GM18868 (cell line): ENCODE data around the gene CTIF.

ENCODE experiments used
- ATAC-seq: cut with Tn5 transposase; IDR thresholded peaks from one replicate; pipeline ENCODE4 v1.9.1; 2021; ENCODE audit warnings: mild to moderate bottlenecking, moderate library complexity; ENCODE audit not compliant: unreplicated experiment

CTIF gene

DNA sequence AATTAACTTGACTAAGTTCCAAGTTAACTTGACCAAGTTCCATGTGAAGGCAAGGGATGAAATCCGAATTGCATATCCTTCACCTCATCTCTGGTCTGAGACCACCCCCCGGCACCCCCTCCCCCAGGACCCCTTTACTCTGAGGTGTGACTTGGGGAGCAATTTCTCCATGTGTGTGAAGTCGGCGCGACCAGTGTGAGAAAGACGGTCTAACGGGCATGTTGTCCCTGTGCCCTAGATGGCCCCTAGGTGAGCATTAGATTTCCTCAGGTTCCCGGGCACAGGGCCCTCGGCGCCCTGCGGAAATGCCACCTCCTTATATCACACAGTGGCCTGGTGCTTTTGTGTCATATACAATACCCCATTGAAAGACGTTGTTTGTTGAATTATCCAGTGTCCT, 137.1 kb downstream of the CTIF start:
- ATAC-seq = no peak

- no peak for ATAC-seq
Observed at GRCh38 chr18:48676346-48676745, 137.5 kb downstream of the CTIF start.

DNA sequence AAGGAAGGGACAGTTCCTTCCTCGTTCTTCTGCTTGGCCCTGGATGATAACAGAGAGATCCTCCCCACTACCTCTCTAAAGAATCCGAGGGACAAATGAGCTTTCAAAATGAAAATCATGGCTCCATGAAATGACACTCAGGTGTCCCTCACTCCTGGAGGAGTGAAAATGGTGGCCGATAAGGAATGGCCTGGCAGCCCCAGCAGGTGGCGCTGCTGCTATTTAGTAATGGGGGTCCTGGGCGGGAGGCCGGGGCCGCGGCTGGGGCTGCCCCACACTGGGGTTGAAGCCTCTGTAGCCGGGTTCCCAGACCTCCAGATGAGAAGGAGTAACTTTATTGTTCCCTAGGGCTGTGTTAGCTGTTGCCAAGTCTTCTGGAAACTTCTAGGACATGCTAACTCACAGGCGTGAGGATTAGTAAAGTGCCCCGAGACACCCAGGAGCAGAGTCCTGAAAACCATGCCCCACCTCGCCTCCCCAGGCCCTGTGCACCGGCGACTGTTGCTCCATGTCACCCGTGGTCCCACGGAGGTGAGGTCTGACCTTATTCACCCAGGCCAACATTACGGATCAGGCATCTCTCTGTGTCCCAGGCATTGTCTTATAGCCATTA, 138.0 kb downstream of the CTIF start:
- peak; percentile 45 for ATAC-seq

DNA sequence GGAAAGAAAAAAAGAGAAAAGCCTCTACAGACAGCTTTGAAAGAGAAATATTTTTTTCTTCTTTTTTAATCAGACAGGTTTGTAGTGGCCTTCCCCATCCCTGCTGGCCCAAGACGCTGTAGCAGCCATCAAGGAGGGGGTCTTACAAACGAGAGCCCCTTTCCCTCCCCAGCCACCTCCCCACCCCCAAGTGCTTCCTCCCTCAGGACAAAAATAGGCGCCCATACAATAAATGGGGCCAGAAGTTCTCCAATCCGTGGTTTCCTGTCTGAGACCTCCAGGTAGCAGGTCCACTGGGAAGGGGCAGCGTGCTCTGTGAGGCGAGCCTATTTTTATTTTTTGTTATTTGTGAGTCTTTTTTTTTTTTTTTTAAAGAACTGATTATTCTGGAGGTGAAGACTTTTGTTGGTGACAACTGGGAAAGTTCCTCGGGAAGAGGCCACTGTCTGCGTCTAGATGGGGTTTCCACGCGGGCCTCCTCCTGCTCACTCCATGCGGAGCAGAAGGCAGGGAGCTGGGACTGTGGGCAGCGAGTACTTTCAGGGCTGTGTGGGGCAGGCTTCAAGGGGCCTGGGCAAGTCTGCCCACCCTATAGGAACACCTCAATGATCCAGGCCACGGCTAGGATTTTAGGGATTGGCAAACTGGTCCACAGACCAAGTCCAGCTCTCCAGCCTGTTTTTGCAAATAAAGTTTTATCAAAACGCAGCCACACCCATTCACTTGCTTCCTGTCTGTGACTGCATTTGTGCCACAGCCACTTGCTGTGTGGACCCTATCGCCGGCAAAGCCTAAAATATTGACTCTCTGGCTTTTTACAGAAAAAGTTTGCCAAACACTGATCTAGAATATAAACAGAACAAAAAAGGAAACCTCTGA, 139.6 kb downstream of the CTIF start:
- no peak for ATAC-seq

DNA sequence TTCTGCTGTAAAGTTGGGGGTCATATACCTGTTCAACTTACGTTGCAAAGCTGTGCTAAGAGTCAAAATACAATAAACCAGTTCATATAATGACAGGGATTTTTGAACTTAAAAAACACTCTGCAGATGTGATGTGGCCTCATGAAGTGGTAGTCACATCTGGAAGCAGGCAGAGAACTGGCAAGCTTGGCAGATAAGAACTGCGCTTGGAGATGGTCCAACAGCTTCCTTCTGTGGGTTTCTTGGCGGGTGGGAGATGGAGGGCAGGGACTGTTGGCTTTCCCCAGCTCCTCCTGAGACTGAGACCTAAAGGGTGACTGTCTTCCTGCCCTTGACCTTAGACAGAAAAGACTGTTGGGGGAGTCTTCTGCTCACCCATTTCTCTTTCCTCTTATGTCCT, 140.4 kb downstream of the CTIF start:
- ATAC-seq = no peak

- no peak for ATAC-seq
Observed at GRCh38 chr18:48680339-48681250, 141.8 kb downstream of the CTIF start.

GRCh38 chr18:48682768-48683167, 143.9 kb downstream of the CTIF start:
- no peak for ATAC-seq

DNA sequence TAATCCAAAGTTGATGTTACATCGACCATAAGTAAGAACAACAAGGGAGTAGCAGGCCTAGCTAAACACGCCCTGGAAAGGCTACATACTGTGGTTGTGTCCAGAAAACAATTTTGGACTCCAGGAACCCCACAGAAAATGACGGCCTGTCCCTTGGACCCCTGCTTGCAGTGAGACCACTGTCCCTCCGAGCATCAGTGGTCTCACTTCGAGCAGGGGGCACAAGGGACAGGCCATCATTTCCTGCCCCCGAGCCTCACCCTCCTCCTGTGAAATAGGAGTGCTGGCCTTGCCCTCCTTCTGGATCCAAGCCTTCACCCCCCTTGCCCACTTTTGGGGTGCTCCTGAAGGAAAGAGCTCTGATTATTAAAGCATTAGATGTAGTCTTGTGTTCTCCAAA, 144.4 kb downstream of the CTIF start:
- no peak for ATAC-seq

- no peak for ATAC-seq
Observed at GRCh38 chr18:48683661-48684060, 144.8 kb downstream of the CTIF start.

GRCh38 chr18:48687346-48688042, 148.7 kb downstream of the CTIF start:
- ATAC-seq = no peak

GRCh38 chr18:48688961-48689360, 150.1 kb downstream of the CTIF start:
- no peak for ATAC-seq

- ATAC-seq = no peak
Observed at GRCh38 chr18:48689548-48689947, 150.7 kb downstream of the CTIF start.

- no peak for ATAC-seq
Observed at GRCh38 chr18:48690494-48690893, 151.7 kb downstream of the CTIF start.

DNA sequence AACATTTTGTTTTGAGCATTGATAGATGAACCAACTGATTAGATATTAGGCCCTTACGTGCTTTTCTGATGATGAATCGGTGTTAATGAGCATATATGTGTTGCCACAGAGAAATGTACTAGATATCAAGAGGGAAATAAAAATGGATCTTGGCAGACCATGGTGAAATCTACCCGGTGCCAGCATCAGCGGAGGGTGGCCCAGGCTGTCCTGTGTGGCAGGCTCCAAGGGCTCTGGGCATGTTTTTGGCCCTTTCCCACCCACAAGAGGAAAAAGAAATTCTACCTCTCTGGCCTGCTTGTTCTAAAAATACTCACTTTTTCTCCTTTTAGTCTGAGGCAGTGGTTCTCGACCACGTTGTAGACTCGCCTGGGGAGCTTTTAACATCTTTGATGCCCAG, 154.2 kb downstream of the CTIF start:
- ATAC-seq = no peak

DNA sequence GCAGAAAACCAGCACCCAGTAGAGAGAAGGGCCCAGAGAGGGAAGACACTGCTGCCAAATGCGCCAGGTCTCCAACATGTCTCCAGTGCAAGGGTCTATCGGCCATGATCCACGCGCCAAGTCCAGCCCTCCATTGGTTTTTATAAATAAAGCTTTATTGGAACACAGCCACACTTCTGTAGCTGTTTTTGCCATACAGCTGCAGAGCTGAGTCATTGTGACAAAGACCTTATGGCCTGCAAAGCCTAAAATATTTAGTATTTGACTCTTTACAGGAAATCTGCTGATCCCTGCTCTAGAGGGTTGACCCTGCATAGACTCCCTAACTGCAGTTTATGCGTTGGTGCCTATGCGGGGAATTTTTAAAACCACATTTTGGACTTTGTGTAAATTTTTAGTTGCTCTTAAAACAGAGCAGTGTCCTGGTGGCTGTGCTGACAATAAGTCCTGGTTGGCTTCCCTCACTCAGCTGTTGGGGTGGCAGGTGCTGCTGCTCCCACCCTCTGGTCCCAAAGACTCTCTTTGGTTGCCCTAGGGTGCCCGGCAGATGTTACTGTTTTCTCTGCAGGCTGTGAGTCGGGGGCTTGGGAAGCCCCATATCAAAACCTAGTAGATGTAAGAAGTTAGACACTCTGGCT, 154.9 kb downstream of the CTIF start:
- no peak for ATAC-seq

- ATAC-seq = no peak
Observed at GRCh38 chr18:48694295-48694694, 155.5 kb downstream of the CTIF start.

DNA sequence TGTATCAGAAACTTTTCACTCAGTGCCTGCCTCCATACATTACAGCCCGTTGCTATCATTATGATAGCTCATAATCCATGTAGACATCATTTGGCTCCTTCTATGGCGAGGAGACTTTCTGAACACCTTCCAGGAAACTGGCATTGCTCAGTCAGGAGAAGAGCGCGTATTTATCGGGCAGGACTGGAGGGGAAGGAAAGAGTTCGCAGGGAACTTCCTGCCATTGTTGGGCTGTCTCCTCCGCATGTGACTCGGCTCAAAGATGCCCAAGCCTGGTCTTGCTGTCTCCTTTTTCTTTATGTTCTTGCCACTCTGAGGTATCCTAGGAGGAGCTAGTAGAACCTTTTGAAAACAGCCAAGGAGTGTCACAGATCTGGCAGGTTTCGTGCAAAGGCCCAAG, 156.8 kb downstream of the CTIF start:
- ATAC-seq = no peak

DNA sequence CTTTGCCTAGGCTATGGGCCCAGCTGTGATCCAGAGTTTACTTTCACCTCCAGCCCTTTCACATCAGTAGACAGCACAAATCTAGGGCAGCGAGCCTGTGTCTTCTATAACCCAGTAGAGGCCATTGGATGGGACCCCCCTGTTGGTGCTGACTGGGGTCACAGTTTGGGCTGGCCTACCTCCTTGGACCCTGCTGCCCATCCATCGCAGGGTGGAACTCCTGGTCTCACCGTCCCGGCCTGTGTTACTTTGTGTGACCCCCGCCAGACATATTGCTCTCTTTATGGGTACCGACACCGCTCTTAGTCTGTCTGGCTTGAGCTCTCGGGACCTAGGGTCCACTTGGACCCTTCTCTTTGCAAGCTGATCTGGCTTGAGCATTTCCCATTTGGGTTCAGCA, 157.4 kb downstream of the CTIF start:
- no peak for ATAC-seq

- ATAC-seq = no peak
Observed at GRCh38 chr18:48697441-48697840, 158.6 kb downstream of the CTIF start.

- ATAC-seq = no peak
Observed at GRCh38 chr18:48698707-48699106, 159.9 kb downstream of the CTIF start.
